Measurements from ENCODE around the gene TPGS1. TPM values are rescaled to one million over a fixed set of nuclear protein-coding genes. Genes with fewer than 3 reads are reported as not detected.

The TPGS1 gene
- total and polyA plus RNA-seq, 2 donors (not counting 1 experiment from before 2014, with no cell fraction given), result 8.1 to 33.8 TPM

GRCh38 chr19:558770-559439 is 51.6 kb downstream of the TPGS1 start:
- TF ChIP-seq EZH2 (IDR thresholded peaks at IDR 0.05; ENCODE audit: borderline replicate concordance, insufficient read depth, low read depth, low read length, poor library complexity, severe bottlenecking) (no peak), CTCF (IDR thresholded peaks at IDR 0.05) (no peak)
- Histone ChIP-seq H4K20me1 (ENCODE audit: control insufficient read depth, insufficient read depth, low read length, poor library complexity, severe bottlenecking) (no peaks in the 10 kb centered on the region), H3K9ac (ENCODE audit: low read length) (no peak overlapping the region), H3K79me2 (ENCODE audit: control insufficient read depth, insufficient read depth, low read length) (no peaks in the 10 kb centered on the region), H3K36me3 (replicated peaks in 1 of 2; ENCODE audit: control extremely low read depth in 1 of 2, control insufficient read depth in 1 of 2, extremely low read depth in 1 of 2, insufficient read depth in 2 of 2, low read length in 1 of 2) (no peaks in the 10 kb centered on the region), H3K4me3 (ENCODE audit: control extremely low read depth in 1 of 5, extremely low read depth in 1 of 5, insufficient read depth in 1 of 5, low read depth in 2 of 5, low read length in 4 of 5) (no peak overlapping the region), H3K27ac (ENCODE audit: low read length in 2 of 2) (no peak overlapping the region), H3K4me1 (ENCODE audit: control insufficient read depth in 2 of 2, insufficient read depth in 2 of 2, low read length in 2 of 2) (no peaks in the 10 kb centered on the region), H3K4me2 (replicated peaks; ENCODE audit: low read depth, low read length, poor library complexity, severe bottlenecking) (no peak overlapping the region), H3K9me3 (ENCODE audit: control extremely low read depth in 1 of 3, control insufficient read depth in 2 of 3, insufficient read depth in 1 of 3, low read length in 2 of 3) (no peaks in the 10 kb centered on the region), H3K27me3 (replicated peaks in 1 of 4; ENCODE audit: control extremely low read depth in 1 of 4, control insufficient read depth in 3 of 4, insufficient read depth in 4 of 4, low read length in 3 of 4) (no peaks in the 10 kb centered on the region), H2AFZ (ENCODE audit: insufficient read depth, low read depth, low read length, poor library complexity, severe bottlenecking) (no peak overlapping the region)
- intact Hi-C loops (cut with micrococcal nuclease), result no loop called here
- Mint-ChIP-seq H3K9me3 (ENCODE audit: insufficient read depth) (no peaks in the 10 kb centered on the region), H3K4me3 (no peak overlapping the region), H3K27me3 (no peaks in the 10 kb centered on the region), H3K27ac (no peak overlapping the region), H3K4me1 (no peaks in the 10 kb centered on the region)
- CTCF ChIA-PET, result no interaction called here
- WGBS (ENCODE audit: insufficient coverage), result 78% methylated on average over 12 of the region's 21 CpGs
- no peak for DNase-seq
- no peak for ATAC-seq (ENCODE audit: low read depth)
- POLR2A ChIA-PET, result no interaction called here

- H3K4me1 Mint-ChIP-seq, result no peaks in the 10 kb centered on the region
- H3K4me3 Mint-ChIP-seq, result no peak overlapping the region
- Histone ChIP-seq H3K4me2 (replicated peaks; ENCODE audit: low read depth, low read length, poor library complexity, severe bottlenecking) (no peak overlapping the region), H3K4me3 (ENCODE audit: control extremely low read depth in 1 of 5, extremely low read depth in 1 of 5, insufficient read depth in 1 of 5, low read depth in 2 of 5, low read length in 4 of 5) (no peak overlapping the region), H2AFZ (ENCODE audit: insufficient read depth, low read depth, low read length, poor library complexity, severe bottlenecking) (no peak overlapping the region), H3K79me2 (ENCODE audit: control insufficient read depth, insufficient read depth, low read length) (no peaks in the 10 kb centered on the region), H4K20me1 (ENCODE audit: control insufficient read depth, insufficient read depth, low read length, poor library complexity, severe bottlenecking) (no peaks in the 10 kb centered on the region), H3K27me3 (replicated peaks in 1 of 4; ENCODE audit: control extremely low read depth in 1 of 4, control insufficient read depth in 3 of 4, insufficient read depth in 4 of 4, low read length in 3 of 4) (no peaks in the 10 kb centered on the region), H3K4me1 (ENCODE audit: control insufficient read depth in 2 of 2, insufficient read depth in 2 of 2, low read length in 2 of 2) (no peaks in the 10 kb centered on the region), H3K9ac (ENCODE audit: low read length) (no peak overlapping the region), H3K27ac (ENCODE audit: low read length in 2 of 2) (no peak overlapping the region), H3K36me3 (replicated peaks in 1 of 2; ENCODE audit: control extremely low read depth in 1 of 2, control insufficient read depth in 1 of 2, extremely low read depth in 1 of 2, insufficient read depth in 2 of 2, low read length in 1 of 2) (no peaks in the 10 kb centered on the region), H3K9me3 (ENCODE audit: control extremely low read depth in 1 of 3, control insufficient read depth in 2 of 3, insufficient read depth in 1 of 3, low read length in 2 of 3) (no peaks in the 10 kb centered on the region)
- CTCF ChIA-PET, result no interaction called here
- no peak overlapping the region for H3K27ac Mint-ChIP-seq
- DNase-seq (no peak), ATAC-seq (ENCODE audit: low read depth) (no peak)
- intact Hi-C loops (cut with micrococcal nuclease), result no loop called here
- 62% methylated on average over 5 of the region's 12 CpGs for WGBS (ENCODE audit: insufficient coverage)
- no peaks in the 10 kb centered on the region for H3K9me3 Mint-ChIP-seq (ENCODE audit: insufficient read depth)
- POLR2A ChIA-PET, result no interaction called here
- H3K27me3 Mint-ChIP-seq, result no peaks in the 10 kb centered on the region
- no peak for TF ChIP-seq CTCF (IDR thresholded peaks at IDR 0.05)
- TF ChIP-seq EZH2 (IDR thresholded peaks at IDR 0.05; ENCODE audit: borderline replicate concordance, insufficient read depth, low read depth, low read length, poor library complexity, severe bottlenecking), result no peak
Measured at GRCh38 chr19:560121-560520, 52.8 kb downstream of the TPGS1 start.
